GM12873 (cell line): ENCODE results near the gene MYEF2.

ENCODE experiments used
- TF ChIP-seq, protein P1 (sequence below): IDR thresholded peaks from 2 replicates; pipeline ENCODE4 v1.5.1; 2012; ENCODE audit warnings: low read depth, mild to moderate bottlenecking, moderate library complexity, low read length, control low read depth; ENCODE audit not compliant: insufficient read depth; ENCODE audit errors: missing control alignments

The MYEF2 gene

DNA sequence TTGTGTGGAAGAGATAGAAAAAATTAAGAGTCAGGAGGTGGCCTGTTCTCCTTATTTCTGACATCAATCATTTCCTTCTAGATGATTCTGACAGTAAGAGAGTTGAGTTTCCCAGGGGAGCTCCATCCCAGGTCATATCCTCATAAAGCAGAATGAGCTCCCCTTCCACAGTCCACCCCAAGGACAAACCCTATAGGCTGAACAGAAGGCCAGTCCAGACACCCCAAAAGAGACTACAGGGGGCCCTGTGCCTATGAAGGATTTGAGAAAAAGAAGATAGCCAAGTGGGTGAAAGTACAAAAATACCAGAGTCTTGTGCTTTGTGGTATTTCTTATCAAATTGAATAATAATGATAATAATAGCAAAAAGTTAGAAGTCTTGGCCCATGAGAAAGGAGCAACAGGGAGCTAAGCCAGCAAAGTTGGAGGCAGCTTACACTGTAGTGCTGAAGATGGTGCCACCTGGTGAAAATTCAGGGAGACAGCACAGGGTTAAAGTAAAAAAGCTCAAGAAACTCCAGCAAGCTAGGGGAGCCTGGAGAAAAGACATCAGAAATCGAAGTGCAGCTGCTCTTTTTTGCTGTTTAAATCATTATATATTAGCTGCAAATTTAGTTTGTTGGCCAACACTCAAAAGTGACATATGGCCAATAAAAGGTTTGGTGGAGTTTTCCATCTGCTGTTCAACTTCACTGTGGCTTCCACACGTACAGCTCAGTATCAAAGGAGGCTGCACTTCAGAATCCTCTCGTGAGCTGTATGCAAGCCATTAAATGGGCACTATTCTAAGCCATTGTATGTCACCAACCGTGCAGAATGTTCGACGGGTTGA is 93.1 kb downstream of the MYEF2 start:
- TF ChIP-seq, protein P1, sequence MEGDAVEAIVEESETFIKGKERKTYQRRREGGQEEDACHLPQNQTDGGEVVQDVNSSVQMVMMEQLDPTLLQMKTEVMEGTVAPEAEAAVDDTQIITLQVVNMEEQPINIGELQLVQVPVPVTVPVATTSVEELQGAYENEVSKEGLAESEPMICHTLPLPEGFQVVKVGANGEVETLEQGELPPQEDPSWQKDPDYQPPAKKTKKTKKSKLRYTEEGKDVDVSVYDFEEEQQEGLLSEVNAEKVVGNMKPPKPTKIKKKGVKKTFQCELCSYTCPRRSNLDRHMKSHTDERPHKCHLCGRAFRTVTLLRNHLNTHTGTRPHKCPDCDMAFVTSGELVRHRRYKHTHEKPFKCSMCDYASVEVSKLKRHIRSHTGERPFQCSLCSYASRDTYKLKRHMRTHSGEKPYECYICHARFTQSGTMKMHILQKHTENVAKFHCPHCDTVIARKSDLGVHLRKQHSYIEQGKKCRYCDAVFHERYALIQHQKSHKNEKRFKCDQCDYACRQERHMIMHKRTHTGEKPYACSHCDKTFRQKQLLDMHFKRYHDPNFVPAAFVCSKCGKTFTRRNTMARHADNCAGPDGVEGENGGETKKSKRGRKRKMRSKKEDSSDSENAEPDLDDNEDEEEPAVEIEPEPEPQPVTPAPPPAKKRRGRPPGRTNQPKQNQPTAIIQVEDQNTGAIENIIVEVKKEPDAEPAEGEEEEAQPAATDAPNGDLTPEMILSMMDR = peak; percentile 49
